Uterus (tissue), 2 donors: Measurements from ENCODE around the gene ALKBH3.

ENCODE experiments used
- POLR2A ChIP-seq, 2 donors: fragments of 450-650 bp; IDR thresholded peaks; one replicate each; pipeline ENCODE4 v1.6.1; 2016; ENCODE audit warnings: antibody characterized with exemption in 2 of 2, mild to moderate bottlenecking in 1 of 2, moderate library complexity in 1 of 2
- TF ChIP-seq, protein P1 (sequence below), 4 experiments: fragments of 200-600 bp in 2 of 4; fragments of 450-650 bp in 2 of 4; sonication (generic) in 2 of 4; IDR thresholded peaks; one replicate each; pipeline ENCODE4 v1.5.1; 2016 to 2019; ENCODE audit warnings: antibody characterized with exemption in 4 of 4, mild to moderate bottlenecking in 2 of 4, moderate library complexity in 1 of 4

DNA sequence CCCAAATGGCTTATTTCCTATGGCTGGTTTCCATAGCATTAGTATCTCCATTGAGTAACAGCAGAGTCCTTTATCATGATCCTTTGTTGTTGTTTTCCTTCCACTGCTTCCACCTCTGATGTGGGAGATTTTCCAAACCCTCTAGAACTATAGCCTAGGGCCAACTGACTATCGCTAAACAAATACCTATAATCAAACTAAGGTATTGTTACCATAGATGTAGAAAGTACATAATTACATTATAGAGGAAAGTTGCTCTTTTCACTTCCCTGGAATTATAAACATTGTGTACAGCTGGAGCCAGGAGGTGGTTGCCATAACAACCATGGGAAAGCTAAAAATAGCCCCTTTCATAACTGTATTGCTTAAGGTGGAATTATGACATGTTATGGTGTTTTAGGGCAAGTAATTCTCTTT, 47.0 kb upstream of the ALKBH3 start:
- TF ChIP-seq, protein P1, sequence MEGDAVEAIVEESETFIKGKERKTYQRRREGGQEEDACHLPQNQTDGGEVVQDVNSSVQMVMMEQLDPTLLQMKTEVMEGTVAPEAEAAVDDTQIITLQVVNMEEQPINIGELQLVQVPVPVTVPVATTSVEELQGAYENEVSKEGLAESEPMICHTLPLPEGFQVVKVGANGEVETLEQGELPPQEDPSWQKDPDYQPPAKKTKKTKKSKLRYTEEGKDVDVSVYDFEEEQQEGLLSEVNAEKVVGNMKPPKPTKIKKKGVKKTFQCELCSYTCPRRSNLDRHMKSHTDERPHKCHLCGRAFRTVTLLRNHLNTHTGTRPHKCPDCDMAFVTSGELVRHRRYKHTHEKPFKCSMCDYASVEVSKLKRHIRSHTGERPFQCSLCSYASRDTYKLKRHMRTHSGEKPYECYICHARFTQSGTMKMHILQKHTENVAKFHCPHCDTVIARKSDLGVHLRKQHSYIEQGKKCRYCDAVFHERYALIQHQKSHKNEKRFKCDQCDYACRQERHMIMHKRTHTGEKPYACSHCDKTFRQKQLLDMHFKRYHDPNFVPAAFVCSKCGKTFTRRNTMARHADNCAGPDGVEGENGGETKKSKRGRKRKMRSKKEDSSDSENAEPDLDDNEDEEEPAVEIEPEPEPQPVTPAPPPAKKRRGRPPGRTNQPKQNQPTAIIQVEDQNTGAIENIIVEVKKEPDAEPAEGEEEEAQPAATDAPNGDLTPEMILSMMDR (IDR thresholded peaks at IDR 0.05): no peak
- no peak for TF ChIP-seq POLR2A (IDR thresholded peaks at IDR 0.05)
